Panc1 (cell line): ENCODE data around the gene SNAP25. TPM values are rescaled to one million over a fixed set of nuclear protein-coding genes. Genes with fewer than 3 reads are reported as not detected.

Experiments
- ATAC-seq: fragments of 200-7000 bp; cut with Tn5 transposase; 2 replicates; pipeline ENCODE4 v1.9.1; 2020; ENCODE audit warnings: mild to moderate bottlenecking, moderate library complexity
- BruUV-seq: library from RNA; stranded (reverse); fragments of 400-500 nt; replicated peaks from 2 replicates; lab custom pipeline; 2021; lab: Mats Ljungman, UMichigan
- CTCF ChIA-PET: fragments of 300-600 bp; sonication (Branson Sonifier 250); formaldehyde crosslinking; loops from one replicate; lab custom pipeline; 2022; ENCODE audit warnings: antibody characterized with exemption; lab: Charles Lee
- POLR2A ChIA-PET: fragments of 300-600 bp; sonication (Branson Sonifier 250); formaldehyde crosslinking; loops from one replicate; lab custom pipeline; 2022; ENCODE audit warnings: antibody characterized with exemption; lab: Charles Lee
- DNase-seq: peaks from one replicate; pipeline ENCODE4 v3.0.0-alpha.2; 2010; ENCODE audit warnings: low read depth, low spot score
- H3K27ac ChIP-seq: 2 replicates; pipeline ENCODE4 v1.5.1; 2011; ENCODE audit warnings: mild to moderate bottlenecking, low read length, inconsistent platforms
- H3K27me3 ChIP-seq: fragments of 200-500 bp; sonication (Bioruptor generic); 2 replicates; pipeline ENCODE4 v1.6.0; 2014; ENCODE audit warnings: low read length, inconsistent platforms; ENCODE audit not compliant: control insufficient read depth, insufficient read depth
- H3K36me3 ChIP-seq: fragments of 200-500 bp; sonication (Bioruptor generic); 2 replicates; pipeline ENCODE4 v1.5.1; 2014; ENCODE audit warnings: inconsistent platforms, mild to moderate bottlenecking, low read length, moderate library complexity; ENCODE audit not compliant: control insufficient read depth, insufficient read depth
- H3K4me1 ChIP-seq: 2 replicates; pipeline ENCODE4 v1.5.1; 2011; ENCODE audit warnings: inconsistent platforms, mild to moderate bottlenecking, low read length, moderate library complexity; ENCODE audit not compliant: control insufficient read depth, insufficient read depth
- H3K4me3 ChIP-seq, 2 experiments: 2 replicates each; pipeline ENCODE4 v1.5.1; 2011 to 2012; ENCODE audit warnings: low read depth in 2 of 2, low read length in 2 of 2, mild to moderate bottlenecking in 2 of 2, inconsistent platforms in 1 of 2, moderate library complexity in 1 of 2
- H3K9me3 ChIP-seq: fragments of 200-500 bp; sonication (Bioruptor generic); 2 replicates; pipeline ENCODE4 v1.5.1; 2014; ENCODE audit warnings: low read depth, mild to moderate bottlenecking, inconsistent platforms, low read length, moderate library complexity; ENCODE audit not compliant: control insufficient read depth, insufficient read depth
- CTCF ChIP-seq: fragments of 450-650 bp; IDR thresholded peaks from 2 replicates; pipeline ENCODE4 v1.5.1; 2017; ENCODE audit warnings: mild to moderate bottlenecking
- POLR2AphosphoS5 ChIP-seq: IDR thresholded peaks from 2 replicates; pipeline ENCODE4 v1.6.1; 2012; ENCODE audit warnings: mild to moderate bottlenecking, low read depth, low read length, moderate library complexity
- REST ChIP-seq, 2 experiments: IDR thresholded peaks; 2 replicates each; pipeline ENCODE4 v1.6.1; 2011 to 2012; ENCODE audit warnings: low read depth in 2 of 2, control low read depth in 1 of 2, low read length in 1 of 2, mild to moderate bottlenecking in 1 of 2, moderate library complexity in 1 of 2; ENCODE audit not compliant: insufficient read depth in 1 of 2
- SIN3A ChIP-seq: IDR thresholded peaks from 2 replicates; pipeline ENCODE4 v1.6.1; 2012; ENCODE audit warnings: low read depth, mild to moderate bottlenecking, low read length, moderate library complexity, borderline replicate concordance; ENCODE audit not compliant: insufficient read depth
- TCF7L2 ChIP-seq: IDR thresholded peaks from 2 replicates; pipeline ENCODE4 v1.6.1; 2011; ENCODE audit warnings: mild to moderate bottlenecking, low read depth, low read length, inconsistent platforms
- in situ Hi-C: cut with HindIII; loops from 2 replicates; pipeline ENCODE4 v1.10.0; 2016; ENCODE audit warnings: low sequenced_read_pairs, low pct_unique_long_range_greater_than_20kb
- intact Hi-C: fragments of 100-400 bp; cut with micrococcal nuclease; formaldehyde crosslinking; loops from one replicate; pipeline ENCODE4 v1.10.0; 2022; ENCODE audit not compliant: unreplicated experiment
- total RNA-seq: library from RNA; stranded (reverse); gene quantifications from one replicate; pipeline ENCODE4 v1.2.1, GENCODE V29; 2021; ENCODE audit not compliant: unreplicated experiment

Gene SNAP25
- total RNA-seq, 1 experiment from 2014 or later, result 0.69 TPM

GRCh38 chr20:10322073-10323012, 103.7 kb downstream of the SNAP25 start:
- intact Hi-C loops, result no loop called here

DNA sequence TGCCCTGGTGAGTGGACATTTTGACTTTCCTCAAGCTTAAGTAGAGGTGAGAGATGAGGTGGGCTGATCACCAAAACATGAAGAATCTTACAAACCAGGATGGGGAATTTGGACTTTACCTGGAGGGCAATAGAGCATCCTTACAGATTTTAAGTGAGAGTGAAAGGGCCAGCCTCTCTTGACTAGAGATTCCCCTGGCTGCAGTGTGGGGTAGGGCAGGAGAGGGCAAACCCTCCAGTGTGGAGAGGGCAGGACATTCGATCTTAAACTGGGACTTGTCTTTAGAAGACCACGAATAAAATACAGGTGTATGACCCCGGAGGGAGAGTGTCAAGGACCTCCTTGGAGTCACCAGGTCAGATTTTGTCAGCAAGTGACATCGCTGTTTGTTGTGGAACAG, 105.1 kb downstream of the SNAP25 start:
- no TSS peak for BruUV-seq
- Histone ChIP-seq H3K27me3 (no peaks in the 10 kb centered on the region), H3K9me3 (no peaks in the 10 kb centered on the region), H3K36me3 (no peaks in the 10 kb centered on the region), H3K27ac (no peak overlapping the region), H3K4me1 (no peaks in the 10 kb centered on the region), H3K4me3 (no peak overlapping the region)
- ChIA-PET POLR2A (no interaction called here), CTCF (no interaction called here)
- no peak for ATAC-seq
- in situ Hi-C loops (no loop called here), intact Hi-C loops (no loop called here)
- DNase-seq, result no peak
- TF ChIP-seq REST (IDR thresholded peaks at IDR 0.05; ENCODE audit: insufficient read depth in 1 of 2, low read depth in 2 of 2, low read length in 1 of 2) (no peak), CTCF (no peak), TCF7L2 (no peak), POLR2AphosphoS5 (no peak)

More at GRCh38 chr20:10322073-10323012, 103.7 kb downstream of the SNAP25 start:
- in situ Hi-C loops, result no loop called here
- no peak for TF ChIP-seq TCF7L2
- no peak for TF ChIP-seq CTCF
- TF ChIP-seq SIN3A, result no peak
- no peak for TF ChIP-seq REST (IDR thresholded peaks at IDR 0.05; ENCODE audit: insufficient read depth in 1 of 2, low read depth in 2 of 2, low read length in 1 of 2)
- TF ChIP-seq POLR2AphosphoS5, result no peak
- no peak overlapping the region for H3K4me3 ChIP-seq
- CTCF ChIA-PET, result no interaction called here
- H3K9me3 ChIP-seq, result no peaks in the 10 kb centered on the region
- no peaks in the 10 kb centered on the region for H3K27me3 ChIP-seq
- BruUV-seq, result no TSS peak
- H3K36me3 ChIP-seq, result no peaks in the 10 kb centered on the region
- ATAC-seq (no peak), DNase-seq (no peak)
- no peaks in the 10 kb centered on the region for H3K4me1 ChIP-seq
- H3K27ac ChIP-seq, result no peak overlapping the region
- POLR2A ChIA-PET, result no interaction called here
